ENCODE data around the gene SERPINA6. TPM values are rescaled to one million over a fixed set of nuclear protein-coding genes. Genes with fewer than 3 reads are reported as not detected.

SERPINA6 gene
- total RNA-seq, 2 donors from 2014 or later: not detected

Other genes with a start within 250 kb of the SERPINA6 start
- gene DDX24, start 242.1 kb downstream of the SERPINA6 start, total RNA-seq: 100 to 1,000 TPM; 182 to 210 TPM
- 10 to 100 TPM; 48.0 to 51.4 TPM for gene IFI27L1, start 242.0 kb downstream of the SERPINA6 start, total RNA-seq
- gene IFI27, start 212.6 kb downstream of the SERPINA6 start, total RNA-seq: 1 to 10 TPM; 2.5 to 3.0 TPM
- 10 to 100 TPM; 67.3 to 67.8 TPM for gene IFI27L2, start 193.7 kb downstream of the SERPINA6 start, total RNA-seq
- 1 to 10 TPM; 6.5 to 8.7 TPM for gene PPP4R4, start 149.0 kb downstream of the SERPINA6 start, total RNA-seq
- gene SERPINA10, start 30.1 kb downstream of the SERPINA6 start, total RNA-seq: not detected
- not detected for gene SERPINA2, start 43.4 kb upstream of the SERPINA6 start, total RNA-seq
- 10 to 100 TPM in 1 of 2 donors, 1 to 10 TPM in 1; 1.5 to 29.9 TPM for gene SERPINA1, start 65.3 kb upstream of the SERPINA6 start, total RNA-seq
- gene SERPINA11, start 129.5 kb upstream of the SERPINA6 start, total RNA-seq: not detected
- not detected for gene SERPINA9, start 152.9 kb upstream of the SERPINA6 start, total RNA-seq
- not detected for gene SERPINA12, start 186.1 kb upstream of the SERPINA6 start, total RNA-seq
- gene SERPINA4, start 238.1 kb upstream of the SERPINA6 start, total RNA-seq: not detected